DOHH2 (cell line): Measurements from ENCODE around the gene MORC2.

Experiments used
- CTCF ChIP-seq: fragments of 200-600 bp; sonication (generic); IDR thresholded peaks from one replicate; pipeline ENCODE4 v1.5.1; 2014; ENCODE audit warnings: antibody characterized with exemption, mild to moderate bottlenecking, low read depth, low read length; ENCODE audit not compliant: poor library complexity, severe bottlenecking
- EZH2phosphoT487 ChIP-seq: fragments of 200-600 bp; sonication (generic); IDR thresholded peaks from 2 replicates; pipeline ENCODE4 v1.6.1; 2017; ENCODE audit warnings: borderline replicate concordance, mild to moderate bottlenecking, antibody characterized with exemption, low read length, moderate library complexity, mixed read lengths

GRCh38 chr22:30919973-30920372 is 48.6 kb downstream of the MORC2 start:
- no peak for TF ChIP-seq CTCF
- TF ChIP-seq EZH2phosphoT487: no peak
